ENCODE measurements around the gene CCDC197. TPM values are rescaled to one million over a fixed set of nuclear protein-coding genes. Genes with fewer than 3 reads are reported as not detected.

Gene CCDC197
- total and polyA plus RNA-seq, 9 of the 15 experiments (the other 6 are each of a cell fraction or from before 2014, with no cell fraction given), result not detected

- H4K20me1 ChIP-seq (replicated peaks; ENCODE audit: control insufficient read depth, insufficient read depth, low read length), result no peaks in the 10 kb centered on the region
- TF ChIP-seq ZHX1 (conservative IDR thresholded peaks at IDR 0.05; ENCODE audit: low read length), result no peak
- no peak for TF ChIP-seq PRDM10 (IDR thresholded peaks at IDR 0.05; ENCODE audit: partially characterized antibody)
- no peak for TF ChIP-seq HMGXB4 (CRISPR knock-in tag; IDR thresholded peaks at IDR 0.05)
- TF ChIP-seq ZNF12 (CRISPR knock-in tag; IDR thresholded peaks at IDR 0.05), result no peak
- no peak for TF ChIP-seq LEF1 (IDR thresholded peaks at IDR 0.05)
- no peak for TF ChIP-seq E2F6 (IDR thresholded peaks at IDR 0.05; ENCODE audit: borderline replicate concordance in 1 of 2, extremely low read depth in 1 of 2, insufficient read depth in 1 of 2, insufficient read length in 1 of 2, low read depth in 1 of 2, low read length in 1 of 2, poor library complexity in 1 of 2, severe bottlenecking in 1 of 2)
- TF ChIP-seq FOXJ3 (CRISPR knock-in tag; IDR thresholded peaks at IDR 0.05), result no peak
- no peak for TF ChIP-seq CBFA2T2 (conservative IDR thresholded peaks at IDR 0.05)
- no peak for TF ChIP-seq ADNP (tag; IDR thresholded peaks at IDR 0.05)
- TF ChIP-seq ZNF239 (CRISPR knock-in tag; IDR thresholded peaks at IDR 0.05), result no peak
- no peak for TF ChIP-seq ZNF584 (CRISPR knock-in tag; IDR thresholded peaks at IDR 0.05; ENCODE audit: low read depth)
- no peak for TF ChIP-seq ZNF830 (CRISPR knock-in tag; IDR thresholded peaks at IDR 0.05)
- no peak for TF ChIP-seq PHF20 (IDR thresholded peaks at IDR 0.05; ENCODE audit: partially characterized antibody)
- no peak for TF ChIP-seq CEBPB (tag; IDR thresholded peaks at IDR 0.05)
- TF ChIP-seq LCOR (CRISPR knock-in tag; IDR thresholded peaks at IDR 0.05), result no peak
These were observed 17.3 kb downstream of the CCDC197 start for GRCh38 chr14:94014382-94014781.

More at GRCh38 chr14:94014382-94014781, 17.3 kb downstream of the CCDC197 start:
- WGBS (ENCODE audit: insufficient coverage, low coverage, missing lambda C conversion rate), result 3% methylated on average over 6 of the region's 6 CpGs
- DNase-seq (ENCODE audit: extremely low read depth in 1 of 4, low spot score in 3 of 4) (no peak), FAIRE-seq (no peak), ATAC-seq (no peak)
- H3K4me2 ChIP-seq (ENCODE audit: insufficient read depth, low read length), result no peak overlapping the region
- H3K4me1 ChIP-seq (replicated peaks in 1 of 2; ENCODE audit: control insufficient read depth in 2 of 2, insufficient read depth in 2 of 2, low read length in 2 of 2), result no peaks in the 10 kb centered on the region
- H3K27me3 ChIP-seq (ENCODE audit: control insufficient read depth in 2 of 2, insufficient read depth in 2 of 2, low read length in 2 of 2), result peaks cover 2 to 28% of the 10 kb centered on the region in 2 experiments; a peak in 3 of 5 replicates
- in situ Hi-C loops (cut with MboI) (no loop called here), intact Hi-C loops (cut with micrococcal nuclease) (no loop called here)
- H3K9me3 ChIP-seq (replicated peaks; ENCODE audit: control insufficient read depth, insufficient read depth, low read depth, low read length), result no peaks in the 10 kb centered on the region
- H3K27ac ChIP-seq (ENCODE audit: extremely low read depth, low read depth, low read length), result no peak overlapping the region
- H3K9ac ChIP-seq (ENCODE audit: insufficient read depth in 1 of 2, low read depth in 2 of 2, low read length in 2 of 2), result no peak overlapping the region
- ChIA-PET CTCF (ENCODE audit: low intra/inter-chr PET ratio) (no interaction called here), POLR2A (no interaction called here)
- no peaks in the 10 kb centered on the region for H3K79me2 ChIP-seq (ENCODE audit: control insufficient read depth, insufficient read depth, low read length)
- no peak overlapping the region for H3K4me3 ChIP-seq
- H2AFZ ChIP-seq (ENCODE audit: low read depth, low read length), result no peak overlapping the region
- H3K36me3 ChIP-seq (ENCODE audit: control insufficient read depth, insufficient read depth, low read length), result no peaks in the 10 kb centered on the region
- H3K9me1 ChIP-seq (ENCODE audit: control insufficient read depth, insufficient read depth, low read length), result no peaks in the 10 kb centered on the region
- no TSS peak for BruUV-seq (replicated peaks)
